ENCODE data around the gene EDN1.
"Not testable (repeated sequence)": the region's sequence is repeated elsewhere in the genome, so short reads cannot be mapped to it uniquely, and the experiment has no call there.

EDN1 gene

GRCh38 chr6:12328701-12329100 lies 38.5 kb downstream of the EDN1 start:
- no peak for DNase-seq

- DNase-seq: no peak
These were observed 41.3 kb downstream of the EDN1 start for GRCh38 chr6:12331474-12331873.

GRCh38 chr6:12331951-12332749 lies 42.0 kb downstream of the EDN1 start:
- no peak for DNase-seq

- not testable (repeated sequence) for DNase-seq
These were observed 42.6 kb downstream of the EDN1 start for GRCh38 chr6:12332750-12333079.

GRCh38 chr6:12333128-12333527 lies 43.0 kb downstream of the EDN1 start:
- no peak for DNase-seq

GRCh38 chr6:12334526-12335130 lies 44.5 kb downstream of the EDN1 start:
- no peak for DNase-seq

GRCh38 chr6:12335131-12335527 lies 45.0 kb downstream of the EDN1 start:
- no peak for DNase-seq

GRCh38 chr6:12335717-12336116 lies 45.6 kb downstream of the EDN1 start:
- DNase-seq: no peak

- no peak for DNase-seq
These were observed 46.2 kb downstream of the EDN1 start for GRCh38 chr6:12336121-12336971.

- no peak for DNase-seq
These were observed 48.9 kb downstream of the EDN1 start for GRCh38 chr6:12339022-12339421.

- no peak for DNase-seq
These were observed 49.8 kb downstream of the EDN1 start for GRCh38 chr6:12339808-12340487.

- DNase-seq: no peak
These were observed 50.3 kb downstream of the EDN1 start for GRCh38 chr6:12340488-12340818.

GRCh38 chr6:12342664-12343063 lies 52.5 kb downstream of the EDN1 start:
- DNase-seq: no peak

- DNase-seq: no peak
These were observed 52.9 kb downstream of the EDN1 start for GRCh38 chr6:12343122-12343439.

- DNase-seq: no peak
These were observed 53.4 kb downstream of the EDN1 start for GRCh38 chr6:12343440-12344162.

- no peak for DNase-seq
These were observed 54.1 kb downstream of the EDN1 start for GRCh38 chr6:12344296-12344695.

GRCh38 chr6:12344961-12345693 lies 55.0 kb downstream of the EDN1 start:
- DNase-seq: no peak

- no peak for DNase-seq
These were observed 55.5 kb downstream of the EDN1 start for GRCh38 chr6:12345694-12346058.
